Thymus (tissue), 11 donors: Measurements from ENCODE around the gene LORICRIN. TPM values are rescaled to one million over a fixed set of nuclear protein-coding genes. Genes with fewer than 3 reads are reported as not detected.

Source experiments
- DNase-seq, 9 donors: peaks; one replicate each; pipeline ENCODE4 v3.0.0-alpha.2; 2013; ENCODE audit warnings: low spot score in 9 of 9, low read depth in 6 of 9, missing footprints in 1 of 9
- H3K27ac ChIP-seq, 2 donors: one replicate each; pipeline ENCODE4 v1.5.1; 2013; ENCODE audit warnings: control low read depth in 1 of 2, low read depth in 1 of 2, low read length in 1 of 2, mild to moderate bottlenecking in 1 of 2, moderate library complexity in 1 of 2
- H3K27me3 ChIP-seq, 2 donors: one replicate each; pipeline ENCODE4 v1.5.1; 2013; ENCODE audit warnings: low read length in 1 of 2; ENCODE audit not compliant: control insufficient read depth in 2 of 2, insufficient read depth in 1 of 2
- H3K36me3 ChIP-seq, 2 donors: one replicate each; pipeline ENCODE4 v1.5.1; 2013; ENCODE audit warnings: low read length in 1 of 2, mild to moderate bottlenecking in 1 of 2, moderate library complexity in 1 of 2; ENCODE audit not compliant: control insufficient read depth in 2 of 2, insufficient read depth in 2 of 2
- H3K4me1 ChIP-seq, 2 donors: one replicate each; pipeline ENCODE4 v1.5.1; 2013; ENCODE audit warnings: low read length in 2 of 2; ENCODE audit not compliant: control insufficient read depth in 2 of 2, insufficient read depth in 2 of 2
- H3K4me3 ChIP-seq, 2 donors: one replicate each; pipeline ENCODE4 v1.5.1; 2013; ENCODE audit warnings: low read length in 2 of 2, control low read depth in 1 of 2, mild to moderate bottlenecking in 1 of 2
- H3K9me3 ChIP-seq, 2 donors: one replicate each; pipeline ENCODE4 v1.5.1; 2013; ENCODE audit warnings: low read length in 1 of 2, mild to moderate bottlenecking in 1 of 2; ENCODE audit not compliant: control insufficient read depth in 2 of 2, insufficient read depth in 1 of 2
- WGBS: extraction: QIAGEN DNeasy Blood & Tissue Kit; methylation state at CpG from one replicate; pipeline ENCODE4 v1.1.7; 2013; 5-methylcytosine and 5-hydroxymethylcytosine counted together
- polyA plus RNA-seq: library from polyadenylated mRNA; stranded (reverse); fragments of 200-250 nt; gene quantifications from one replicate; pipeline ENCODE4 v1.2.3, GENCODE V29; 2013
- total RNA-seq: library from RNA; stranded (reverse); fragments of 120-200 nt; gene quantifications from one replicate; pipeline ENCODE4 v1.2.4, GENCODE V29; 2013
- donor health status: healthy.

The LORICRIN gene
- total and polyA plus RNA-seq, 2 donors, result 0.33 to 8.6 TPM

- H3K27ac ChIP-seq, result no peak overlapping the region
- no peak for DNase-seq
These were observed 14.0 kb upstream of the LORICRIN start for GRCh38 chr1:153245466-153245865.

GRCh38 chr1:153246018-153246417, 13.5 kb upstream of the LORICRIN start:
- H3K36me3 ChIP-seq, result no peaks in the 10 kb centered on the region
- peaks cover 0 to 3% of the 10 kb centered on the region in 2 donors for H3K27me3 ChIP-seq
- H3K27ac ChIP-seq, result no peak overlapping the region
- no peak overlapping the region for H3K4me3 ChIP-seq
- WGBS, result 90% methylated on average over 1 of the region's 1 CpG
- H3K9me3 ChIP-seq, result peaks cover 0 to 2% of the 10 kb centered on the region in 2 donors
- no peak for DNase-seq
- no peaks in the 10 kb centered on the region for H3K4me1 ChIP-seq

More at GRCh38 chr1:153245466-153245865, 14.0 kb upstream of the LORICRIN start:
- Histone ChIP-seq H3K9me3 (peaks cover 0 to 2% of the 10 kb centered on the region in 2 donors), H3K4me1 (no peaks in the 10 kb centered on the region), H3K27me3 (peaks cover 0 to 3% of the 10 kb centered on the region in 2 donors), H3K4me3 (no peak overlapping the region), H3K36me3 (no peaks in the 10 kb centered on the region)
- WGBS, result 94% methylated on average over 4 of the region's 4 CpGs

- Histone ChIP-seq H3K27me3 (peaks cover 0 to 3% of the 10 kb centered on the region in 2 donors), H3K36me3 (no peaks in the 10 kb centered on the region), H3K4me1 (no peaks in the 10 kb centered on the region), H3K9me3 (peaks cover 0 to 2% of the 10 kb centered on the region in 2 donors), H3K4me3 (no peak overlapping the region), H3K27ac (no peak overlapping the region)
- no peak for DNase-seq
- WGBS, result 95% methylated on average over 2 of the region's 2 CpGs
These were observed 12.7 kb upstream of the LORICRIN start for GRCh38 chr1:153246825-153247224.

GRCh38 chr1:153248176-153248879, 11.2 kb upstream of the LORICRIN start:
- 85% methylated on average over 5 of the region's 5 CpGs for WGBS
- H3K27me3 ChIP-seq, result peaks cover 0 to 3% of the 10 kb centered on the region in 2 donors
- no peak for DNase-seq
- H3K4me3 ChIP-seq, result no peak overlapping the region
- H3K4me1 ChIP-seq, result no peaks in the 10 kb centered on the region
- H3K36me3 ChIP-seq, result no peaks in the 10 kb centered on the region
- H3K27ac ChIP-seq, result no peak overlapping the region
- H3K9me3 ChIP-seq, result peaks cover 0 to 2% of the 10 kb centered on the region in 2 donors

- H3K27me3 ChIP-seq, result peaks cover 0 to 3% of the 10 kb centered on the region in 2 donors
- no peaks in the 10 kb centered on the region for H3K9me3 ChIP-seq
- H3K4me1 ChIP-seq, result no peaks in the 10 kb centered on the region
- 93% methylated on average over 1 of the region's 1 CpG for WGBS
- H3K4me3 ChIP-seq, result no peak overlapping the region
- H3K27ac ChIP-seq, result no peak overlapping the region
- DNase-seq, result no peak
- H3K36me3 ChIP-seq, result no peaks in the 10 kb centered on the region
These were observed 9.3 kb upstream of the LORICRIN start for GRCh38 chr1:153250166-153250565.

- peaks cover 0 to 3% of the 10 kb centered on the region in 2 donors for H3K27me3 ChIP-seq
- no peaks in the 10 kb centered on the region for H3K4me1 ChIP-seq
- WGBS, result 68% methylated on average over 2 of the region's 2 CpGs
- H3K9me3 ChIP-seq, result no peaks in the 10 kb centered on the region
- no peak overlapping the region for H3K4me3 ChIP-seq
- no peaks in the 10 kb centered on the region for H3K36me3 ChIP-seq
- DNase-seq, result no peak
- H3K27ac ChIP-seq, result no peak overlapping the region
These were observed 8.4 kb upstream of the LORICRIN start for GRCh38 chr1:153251087-153251486.

- no peaks in the 10 kb centered on the region for H3K36me3 ChIP-seq
- no peak overlapping the region for H3K4me3 ChIP-seq
- DNase-seq, result no peak
- H3K9me3 ChIP-seq, result no peaks in the 10 kb centered on the region
- H3K27ac ChIP-seq, result no peak overlapping the region
- no peaks in the 10 kb centered on the region for H3K4me1 ChIP-seq
- WGBS, result 96% methylated on average over 3 of the region's 3 CpGs
- peaks cover 0 to 3% of the 10 kb centered on the region in 2 donors for H3K27me3 ChIP-seq
These were observed 7.9 kb upstream of the LORICRIN start for GRCh38 chr1:153251562-153251961.

- Histone ChIP-seq H3K4me3 (no peak overlapping the region), H3K36me3 (no peaks in the 10 kb centered on the region), H3K4me1 (no peaks in the 10 kb centered on the region), H3K9me3 (no peaks in the 10 kb centered on the region), H3K27ac (no peak overlapping the region), H3K27me3 (peaks cover 0 to 3% of the 10 kb centered on the region in 2 donors)
- no peak for DNase-seq
- WGBS, result 95% methylated on average over 4 of the region's 4 CpGs
These were observed 7.5 kb upstream of the LORICRIN start for GRCh38 chr1:153251988-153252387.

- 49% methylated on average over 2 of the region's 2 CpGs for WGBS
- no peak overlapping the region for H3K27ac ChIP-seq
- H3K36me3 ChIP-seq, result no peaks in the 10 kb centered on the region
- peaks cover under 1 to 3% of the 10 kb centered on the region in 2 donors for H3K27me3 ChIP-seq
- H3K4me3 ChIP-seq, result no peak overlapping the region
- no peaks in the 10 kb centered on the region for H3K4me1 ChIP-seq
- DNase-seq, result no peak
- no peaks in the 10 kb centered on the region for H3K9me3 ChIP-seq
These were observed 6.4 kb upstream of the LORICRIN start for GRCh38 chr1:153253076-153253475.
